ENCODE data around the gene MFN2. TPM values are rescaled to one million over a fixed set of nuclear protein-coding genes. Genes with fewer than 3 reads are reported as not detected.

MFN2 gene
- total and polyA plus RNA-seq, 2 of the 8 experiments (the other 6 are each of a cell fraction or from before 2014, with no cell fraction given) = 34.0 to 62.5 TPM

GRCh38 chr1:12026586-12026985, 46.3 kb downstream of the MFN2 start:
- Histone ChIP-seq H3K18ac (ENCODE audit: extremely low read depth, low read length) (no peak overlapping the region), H2BK12ac (ENCODE audit: low read depth, low read length) (no peak overlapping the region), H3K4ac (replicated peaks; ENCODE audit: insufficient read length, low read depth, low read length) (no peak overlapping the region), H3K4me3 (ENCODE audit: extremely low read depth in 1 of 4, insufficient read depth in 2 of 4, low read depth in 3 of 4, low read length in 4 of 4) (no peak overlapping the region), H2BK20ac (ENCODE audit: low read length) (no peak overlapping the region), H3K4me1 (replicated peaks in 1 of 4; ENCODE audit: control insufficient read depth in 3 of 4, insufficient read depth in 4 of 4, low read length in 3 of 4) (no peaks in the 10 kb centered on the region), H4K5ac (ENCODE audit: insufficient read length, low read depth, low read length) (no peak overlapping the region), H3K9me3 (ENCODE audit: insufficient read depth in 2 of 2, low read depth in 1 of 2, low read length in 1 of 2) (no peaks in the 10 kb centered on the region), H3K56ac (replicated peaks; ENCODE audit: insufficient read length, low read depth, low read length) (no peak overlapping the region), H3K14ac (ENCODE audit: insufficient read length) (no peak overlapping the region), H3K23me2 (ENCODE audit: low read depth, low read length) (no peaks in the 10 kb centered on the region), H3K23ac (ENCODE audit: insufficient read length) (no peak overlapping the region), H3K36me3 (ENCODE audit: control insufficient read depth in 2 of 4, insufficient read depth in 4 of 4, low read length in 3 of 4) (peaks cover 12 to 66% (median 44%) of the 10 kb centered on the region in 4 experiments), H3K27me3 (replicated peaks in 1 of 4; ENCODE audit: control insufficient read depth in 3 of 4, extremely low read depth in 1 of 4, insufficient read depth in 3 of 4, low read length in 3 of 4) (no peaks in the 10 kb centered on the region), H3K9ac (replicated peaks in 1 of 4; ENCODE audit: extremely low read depth in 1 of 4, low read depth in 3 of 4, low read length in 3 of 4) (no peak overlapping the region), H2BK120ac (replicated peaks; ENCODE audit: low read depth, low read length) (no peak overlapping the region), H4K91ac (replicated peaks; ENCODE audit: insufficient read length, low read length) (no peak overlapping the region), H3K27ac (ENCODE audit: low read depth, low read length) (no peak overlapping the region), H3K79me1 (ENCODE audit: low read depth, low read length) (peaks cover 3% of the 10 kb centered on the region; the same call in 1 of the 2 replicates), H2AFZ (ENCODE audit: low read length) (no peak overlapping the region), H3K4me2 (ENCODE audit: insufficient read depth in 1 of 2, low read depth in 2 of 2, low read length in 2 of 2) (no peak overlapping the region), H3K79me2 (ENCODE audit: control insufficient read depth in 1 of 2, insufficient read depth in 2 of 2, low read length in 2 of 2) (peaks cover 0 to 9% of the 10 kb centered on the region in 2 experiments; a peak in 2 of 4 replicates), H4K8ac (ENCODE audit: extremely low read depth, insufficient read depth, low read length) (no peak overlapping the region), H2BK15ac (ENCODE audit: low read length) (no peak overlapping the region), H4K20me1 (replicated peaks in 1 of 2; ENCODE audit: control insufficient read depth in 1 of 2, insufficient read depth in 2 of 2, low read length in 2 of 2) (peaks cover 7 to 12% of the 10 kb centered on the region in 2 experiments), H2BK5ac (ENCODE audit: low read depth, low read length) (no peak overlapping the region), H2AK5ac (ENCODE audit: low read depth, low read length) (no peak overlapping the region)
- ChIA-PET CTCF (ENCODE audit: partially characterized antibody) (interaction anchor here (1.6 kb wide), 1 partner anchor 23 kb away, joined by 3 read pairs; no protein-coding TSS in a partner anchor), POLR2A (ENCODE audit: partially characterized antibody) (interaction anchor here (1.6 to 2.1 kb wide), 2 partner anchors 24 to 25 kb away, joined by 4 to 6 read pairs; no protein-coding TSS in a partner anchor)
- WGBS, 2 experiments (ENCODE audit: extremely low coverage in 1 of 2, insufficient coverage in 1 of 2, insufficient read length in 1 of 2, insufficient replicate concordance in 2 of 2, low coverage in 1 of 2, low lambda C conversion rate in 2 of 2, missing lambda C conversion rate in 1 of 2) = 90% methylated on average over 10 of the region's 10 CpGs; no CpG with 5 or more reads in 1 of the 2 experiments
- DNase-seq (ENCODE audit: low read depth in 1 of 2, low spot score in 2 of 2) (no peak), FAIRE-seq (no peak)
- TF ChIP-seq GABPA (IDR thresholded peaks at IDR 0.05; ENCODE audit: borderline replicate concordance, insufficient read depth, low read length) (no peak), SP1 (IDR thresholded peaks at IDR 0.05; ENCODE audit: low read depth, low read length) (no peak), NANOG (IDR thresholded peaks at IDR 0.05; ENCODE audit: insufficient read depth, low read depth, low read length, poor library complexity, severe bottlenecking) (no peak), CHD2 (IDR thresholded peaks at IDR 0.05; ENCODE audit: low read length) (no peak), GTF2F1 (IDR thresholded peaks at IDR 0.05; ENCODE audit: borderline replicate concordance, low read depth, low read length) (no peak), ATF3 (IDR thresholded peaks at IDR 0.05; ENCODE audit: insufficient read depth, low read depth, low read length) (no peak), USF2 (IDR thresholded peaks at IDR 0.05; ENCODE audit: low read length) (no peak), CEBPB (IDR thresholded peaks at IDR 0.05; ENCODE audit: low read depth, low read length) (no peak)

Measured in H1 (cell line).